Kidney (tissue), 14 donors: Measurements from ENCODE around the gene SERPINA5. TPM values are rescaled to one million over a fixed set of nuclear protein-coding genes. Genes with fewer than 3 reads are reported as not detected.

Experiments used
- DNase-seq, 5 donors: peaks; one replicate each; pipeline ENCODE4 v3.0.0-alpha.2; 2013 to 2020
- FAIRE-seq: peaks from 2 replicates; lab custom pipeline; 2012; peaks lifted over from hg19 to GRCh38; lab: Jason Lieb, UNC
- H3K27ac ChIP-seq, 2 donors: one replicate each; pipeline ENCODE4 v1.7.0; 2013; ENCODE audit warnings: low read depth in 2 of 2, low read length in 2 of 2, inconsistent platforms in 1 of 2
- H3K27me3 ChIP-seq: one replicate; pipeline ENCODE4 v1.7.1; 2013; ENCODE audit warnings: low read length, inconsistent platforms; ENCODE audit not compliant: control insufficient read depth, insufficient read depth
- H3K36me3 ChIP-seq, 3 donors: one replicate each; pipeline versions ENCODE4 v1.7.0 to v1.7.1; 2013; ENCODE audit warnings: low read length in 3 of 3, control low read depth in 1 of 3, inconsistent platforms in 1 of 3; ENCODE audit not compliant: insufficient read depth in 3 of 3, control insufficient read depth in 2 of 3
- H3K4me1 ChIP-seq, 3 donors: one replicate each; pipeline versions ENCODE4 v1.7.0 to v1.7.1; 2013; ENCODE audit warnings: low read length in 3 of 3, inconsistent platforms in 1 of 3, low read depth in 1 of 3; ENCODE audit not compliant: control insufficient read depth in 2 of 3, insufficient read depth in 2 of 3
- H3K4me3 ChIP-seq, 3 donors: one replicate each; pipeline versions ENCODE4 v1.7.0 to v1.8.1; 2013; ENCODE audit warnings: low read length in 3 of 3, control low read depth in 1 of 3, inconsistent platforms in 1 of 3
- H3K9ac ChIP-seq, 3 donors: one replicate each; pipeline versions ENCODE4 v1.7.0 to v1.7.1; 2013; ENCODE audit warnings: low read length in 3 of 3, control low read depth in 1 of 3, inconsistent platforms in 1 of 3
- H3K9me3 ChIP-seq, 3 donors: one replicate each; pipeline versions ENCODE4 v1.7.0 to v1.7.1; 2013; ENCODE audit warnings: low read length in 3 of 3, control low read depth in 1 of 3, inconsistent platforms in 1 of 3; ENCODE audit not compliant: control insufficient read depth in 2 of 3, insufficient read depth in 1 of 3
- CTCF ChIP-seq: IDR thresholded peaks from 3 replicates; pipeline ENCODE4 v1.5.1; 2012; ENCODE audit warnings: mild to moderate bottlenecking, moderate library complexity, borderline replicate concordance; ENCODE audit not compliant: insufficient read depth; ENCODE audit errors: extremely low read depth
- intact Hi-C: fragments of 100-400 bp; cut with DNase I; formaldehyde crosslinking; loops from one replicate; pipeline ENCODE4 v1.11.1; 2022
- polyA plus RNA-seq: library from polyadenylated mRNA; stranded (reverse); fragments of 350-450 nt; fragmentation: Illumina TruSeq; extraction: RNeasy Lipid Tissue Mini Kit (QIAGEN cat#74804); gene quantifications from one replicate; pipeline ENCODE4 v1.2.3, GENCODE V29; 2014; ENCODE audit warnings: low read depth, low replicate concordance; ENCODE audit not compliant: insufficient read depth
- total RNA-seq: library from RNA; stranded (reverse); fragmentation: NEBNext Ultra II Directional; extraction: Animal tissue kit (Norgen Biotek cat#: 25700); gene quantifications from one replicate; pipeline ENCODE4 v1.2.1, GENCODE V29; 2021
- donor health status: control.
- donor health status: control.
- donor health status: control.
- donor health status: control.
- donor health status: control.
- donor health status: DM: yes; HTN: yes; CAD: no.
- donor health status: Normal renal cell carcinoma (clear cell type).

SERPINA5 gene
- total and polyA plus RNA-seq, 2 donors from 2014 or later = 85.1 to 522 TPM

DNA sequence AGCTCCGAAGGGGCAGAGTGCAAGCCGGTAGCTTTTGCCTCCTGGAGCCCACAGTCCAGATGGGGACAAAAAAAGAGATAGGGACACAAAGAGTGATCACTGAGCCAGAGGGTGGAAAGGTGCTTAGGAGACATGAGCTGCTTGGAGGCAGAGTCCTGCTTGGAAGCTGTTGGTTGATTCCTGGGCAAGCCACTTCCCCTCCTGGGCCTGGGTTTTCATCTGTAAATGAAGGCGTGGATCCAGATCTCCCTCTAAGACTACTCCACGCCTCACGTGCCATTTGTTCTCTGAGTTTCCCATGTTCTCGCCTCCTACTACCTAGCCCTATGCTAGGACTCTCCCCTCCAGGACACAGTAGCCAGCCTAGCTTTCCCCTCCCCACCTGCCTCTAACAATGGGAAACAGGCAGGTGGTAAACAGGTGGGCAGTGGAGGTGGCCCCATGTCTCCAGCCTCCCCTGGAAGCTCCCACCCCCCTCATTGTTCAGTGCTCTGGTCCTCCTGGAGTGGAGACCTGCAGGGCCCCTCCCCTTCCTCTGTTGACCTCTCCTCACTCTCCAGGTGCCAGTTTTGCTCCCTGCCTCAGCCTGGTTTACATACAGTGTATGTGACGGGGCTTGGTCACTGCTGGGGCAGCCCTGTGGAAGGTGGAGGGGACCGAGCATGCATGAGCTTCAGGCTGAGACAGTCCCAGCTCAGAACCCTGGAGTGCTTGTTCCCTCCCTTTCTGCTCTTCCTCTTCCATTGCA lies 34.8 kb downstream of the SERPINA5 start:
- no peaks in the 10 kb centered on the region for H3K27me3 ChIP-seq
- H3K4me1 ChIP-seq = no peaks in the 10 kb centered on the region
- no peak for FAIRE-seq
- H3K27ac ChIP-seq = no peak overlapping the region
- DNase-seq = no peak
- H3K9me3 ChIP-seq = peaks cover 0 to 33% (median 7%) of the 10 kb centered on the region in 3 donors
- H3K36me3 ChIP-seq = no peaks in the 10 kb centered on the region
- no peak overlapping the region for H3K4me3 ChIP-seq
- H3K9ac ChIP-seq = no peak overlapping the region
- intact Hi-C loops = no loop called here
- TF ChIP-seq CTCF = no peak

GRCh38 chr14:94617366-94617941 lies 36.2 kb downstream of the SERPINA5 start:
- peaks cover 0 to 33% (median 7%) of the 10 kb centered on the region in 3 donors for H3K9me3 ChIP-seq
- no peak overlapping the region for H3K9ac ChIP-seq
- no peaks in the 10 kb centered on the region for H3K27me3 ChIP-seq
- no peak for FAIRE-seq
- no peak overlapping the region for H3K4me3 ChIP-seq
- no peak for DNase-seq
- H3K36me3 ChIP-seq = no peaks in the 10 kb centered on the region
- no peak for TF ChIP-seq CTCF
- no peaks in the 10 kb centered on the region for H3K4me1 ChIP-seq
- H3K27ac ChIP-seq = no peak overlapping the region
- intact Hi-C loops = no loop called here

GRCh38 chr14:94617988-94618822 lies 37.0 kb downstream of the SERPINA5 start:
- Histone ChIP-seq H3K36me3 (no peaks in the 10 kb centered on the region), H3K27me3 (no peaks in the 10 kb centered on the region), H3K27ac (no peak overlapping the region), H3K4me1 (no peaks in the 10 kb centered on the region), H3K9ac (no peak overlapping the region), H3K4me3 (no peak overlapping the region), H3K9me3 (peaks cover 0 to 33% (median 7%) of the 10 kb centered on the region in 3 donors)
- intact Hi-C loops = no loop called here
- DNase-seq = no peak
- no peak for TF ChIP-seq CTCF
- no peak for FAIRE-seq
